GM21723 (cell line): Measurements from ENCODE around the gene PCDHAC1.
"Not testable (repeated sequence)": the region's sequence is repeated elsewhere in the genome, so short reads cannot be mapped to it uniquely, and the experiment has no call there.

ENCODE experiments used
- ATAC-seq: cut with Tn5 transposase; IDR thresholded peaks from one replicate; pipeline ENCODE4 v1.9.1; 2021; ENCODE audit warnings: mild to moderate bottlenecking, moderate library complexity; ENCODE audit not compliant: unreplicated experiment

PCDHAC1 gene

GRCh38 chr5:140925806-140926442 is at the start of gene PCDHAC1:
TSS of gene PCDHAC1 (plus strand) at chr5:140926299. CDS start at chr5:140926893, 594 bp downstream.
- ATAC-seq: no peak

- ATAC-seq: not testable (repeated sequence)
These were observed 49.4 kb upstream of the PCDHAC1 start for GRCh38 chr5:140876541-140877261.

GRCh38 chr5:140877262-140877581 is 48.9 kb upstream of the PCDHAC1 start:
- no peak for ATAC-seq

- ATAC-seq: no peak
These were observed 44.1 kb upstream of the PCDHAC1 start, which contains the start of gene PCDHA13 for GRCh38 chr5:140881889-140882590. TSS of gene PCDHA13 (plus strand) at chr5:140882124. CDS start at chr5:140882269, 145 bp downstream.

- no peak for ATAC-seq
These were observed 43.6 kb upstream of the PCDHAC1 start for GRCh38 chr5:140882591-140882899.

- no peak for ATAC-seq
These were observed 42.7 kb upstream of the PCDHAC1 start for GRCh38 chr5:140883373-140883772.

GRCh38 chr5:140883927-140884697 is 42.0 kb upstream of the PCDHAC1 start:
- ATAC-seq: no peak

- ATAC-seq: no peak
These were observed 9.8 kb upstream of the PCDHAC1 start for GRCh38 chr5:140916325-140916724.

GRCh38 chr5:140923601-140924000 is 2.5 kb upstream of the PCDHAC1 start:
- no peak for ATAC-seq

GRCh38 chr5:140926443-140927227 is 536 bp downstream of the PCDHAC1 start:
- no peak for ATAC-seq

- no peak for ATAC-seq
These were observed 1.1 kb downstream of the PCDHAC1 start for GRCh38 chr5:140927228-140927573.

GRCh38 chr5:140934964-140935606 is 9.0 kb downstream of the PCDHAC1 start:
- no peak for ATAC-seq

GRCh38 chr5:140946578-140946977 is 20.5 kb downstream of the PCDHAC1 start:
- ATAC-seq: no peak

GRCh38 chr5:140951636-140952035 is 25.5 kb downstream of the PCDHAC1 start:
- ATAC-seq: no peak

- ATAC-seq: no peak
These were observed 27.1 kb downstream of the PCDHAC1 start for GRCh38 chr5:140953234-140953633.

GRCh38 chr5:140962190-140962589 is 36.1 kb downstream of the PCDHAC1 start:
- ATAC-seq: no peak

- no peak for ATAC-seq
These were observed 38.3 kb downstream of the PCDHAC1 start for GRCh38 chr5:140964356-140964755.

GRCh38 chr5:140965905-140966292 is 39.8 kb downstream of the PCDHAC1 start:
- no peak for ATAC-seq

GRCh38 chr5:140966293-140967225 is 40.5 kb downstream of the PCDHAC1 start, which contains the start of gene PCDHAC2:
TSS of gene PCDHAC2 (plus strand) at chr5:140966476. CDS start at chr5:140966767, 291 bp downstream.
- no peak for ATAC-seq
